Left cardiac atrium (tissue), 4 donors: Measurements from ENCODE around the gene CLDN6. TPM values are rescaled to one million over a fixed set of nuclear protein-coding genes. Genes with fewer than 3 reads are reported as not detected.

Experiments
- ATAC-seq, 2 donors: fragments of 200-7000 bp; cut with Tn5 transposase; one replicate each; pipeline ENCODE4 v1.9.1; 2020; ENCODE audit warnings: mild to moderate bottlenecking in 2 of 2, moderate library complexity in 2 of 2
- DNase-seq: peaks from one replicate; pipeline ENCODE4 v3.0.0-alpha.2; 2020
- intact Hi-C, 2 donors: fragments of 100-400 bp; cut with DNase I; formaldehyde crosslinking; loops; one replicate each; pipeline versions ENCODE4 v1.14.1 to v1.15.1; 2022 to 2023
- total RNA-seq, 2 donors: library from RNA; stranded (reverse); fragmentation: NEBNext Ultra II Directional; extraction: Animal tissue kit (Norgen Biotek cat#: 25700); gene quantifications; one replicate each; pipeline ENCODE4 v1.2.1, GENCODE V29; 2021
- donor health status: DM: no; HTN: yes; CAD: no.
- donor health status: DM: no; HTN: yes; CAD: no; lungs with severe emphysema.
- donor health status: DM: yes; HTN: yes; CAD: no.
- donor health status: Dilated cardiomyopathy.

The CLDN6 gene
- total RNA-seq, 2 donors from 2014 or later: not detected

GRCh38 chr16:3004781-3005284 is 13.2 kb downstream of the CLDN6 start:
- no peak for ATAC-seq
- intact Hi-C loops: no loop called here

GRCh38 chr16:3004319-3004718 is 13.7 kb downstream of the CLDN6 start:
- ATAC-seq: no peak

More at GRCh38 chr16:3004781-3005284, 13.2 kb downstream of the CLDN6 start:
- DNase-seq: no peak

GRCh38 chr16:3003582-3004270 is 14.3 kb downstream of the CLDN6 start:
- intact Hi-C loops: no loop called here
- peak; percentile 97 for DNase-seq
- peak; percentile 99 for ATAC-seq

More at GRCh38 chr16:3004319-3004718, 13.7 kb downstream of the CLDN6 start:
- intact Hi-C loops: no loop called here
- no peak for DNase-seq

GRCh38 chr16:3001316-3001715 is 16.7 kb downstream of the CLDN6 start:
- intact Hi-C loops: no loop called here
- ATAC-seq (no peak), DNase-seq (no peak)

GRCh38 chr16:3000540-3000939 is 17.4 kb downstream of the CLDN6 start:
- ATAC-seq (no peak), DNase-seq (no peak)
- intact Hi-C loops: no loop called here

GRCh38 chr16:2999929-3000328 is 18.1 kb downstream of the CLDN6 start:
- no peak for ATAC-seq
- intact Hi-C loops: no loop called here

GRCh38 chr16:2996298-2996697 is 21.7 kb downstream of the CLDN6 start:
- intact Hi-C loops: no loop called here
- no peak for ATAC-seq

More at GRCh38 chr16:2999929-3000328, 18.1 kb downstream of the CLDN6 start:
- DNase-seq: no peak

GRCh38 chr16:2992383-2993081 is 25.5 kb downstream of the CLDN6 start:
- peak in 1 of 2 donors; percentile 56 for ATAC-seq
- intact Hi-C loops: no loop called here
- no peak for DNase-seq

More at GRCh38 chr16:2996298-2996697, 21.7 kb downstream of the CLDN6 start:
- DNase-seq: no peak

GRCh38 chr16:2991566-2992261 is 26.3 kb downstream of the CLDN6 start:
- intact Hi-C loops: no loop called here
- ATAC-seq: no peak
- no peak for DNase-seq

- no peak for DNase-seq
- no peak for ATAC-seq
- intact Hi-C loops: no loop called here
Observed at GRCh38 chr16:2990891-2991290, 27.1 kb downstream of the CLDN6 start.

- no peak for DNase-seq
- ATAC-seq: no peak
- intact Hi-C loops: no loop called here
Observed at GRCh38 chr16:2988590-2989099, 29.3 kb downstream of the CLDN6 start.

- DNase-seq (no peak), ATAC-seq (no peak)
- intact Hi-C loops: no loop called here
Observed at GRCh38 chr16:2987833-2988232, 30.1 kb downstream of the CLDN6 start.

- DNase-seq: no peak
- no peak for ATAC-seq
- intact Hi-C loops: no loop called here
Observed at GRCh38 chr16:2987286-2987685, 30.7 kb downstream of the CLDN6 start.

GRCh38 chr16:2986623-2987188 is 31.3 kb downstream of the CLDN6 start:
- intact Hi-C loops: no loop called here
- no peak for DNase-seq
- no peak for ATAC-seq

- intact Hi-C loops: no loop called here
- peak; percentile 64 to 81 for ATAC-seq
- DNase-seq: peak; percentile 40
Observed at GRCh38 chr16:2985893-2986355, 32.1 kb downstream of the CLDN6 start.

- peak; percentile 47 for DNase-seq
- peak; percentile 30 to 63 for ATAC-seq
Observed at GRCh38 chr16:2985462-2985861, 32.5 kb downstream of the CLDN6 start.

GRCh38 chr16:2983706-2984136 is 34.3 kb downstream of the CLDN6 start:
- intact Hi-C loops: no loop called here
- peak; percentile 85 for DNase-seq
- ATAC-seq: peak; percentile 33 to 48

More at GRCh38 chr16:2985462-2985861, 32.5 kb downstream of the CLDN6 start:
- intact Hi-C loops: no loop called here

GRCh38 chr16:2982402-2982801 is 35.6 kb downstream of the CLDN6 start:
- no peak for ATAC-seq
- intact Hi-C loops: no loop called here
- DNase-seq: no peak

- DNase-seq (no peak), ATAC-seq (no peak)
- intact Hi-C loops: no loop called here
Observed at GRCh38 chr16:2981899-2982250, 36.1 kb downstream of the CLDN6 start.
